SK-N-SH (cell line): Measurements from ENCODE around the gene OXT. TPM values are rescaled to one million over a fixed set of nuclear protein-coding genes. Genes with fewer than 3 reads are reported as not detected.
"Not testable (repeated sequence)": the region's sequence is repeated elsewhere in the genome, so short reads cannot be mapped to it uniquely, and the experiment has no call there.

ENCODE experiments used
- CTCF ChIA-PET: fragments of 300-600, 350-600 bp; formaldehyde crosslinking; extraction: SDS; loops from one replicate; lab custom pipeline; 2021; lab: Yijun Ruan, JAX
- POLR2A ChIA-PET: fragments of 350-600 bp; sonication (Branson Sonifier 250); formaldehyde crosslinking; extraction: SDS; loops from one replicate; lab custom pipeline; 2020; ENCODE audit warnings: antibody characterized with exemption, inconsistent platforms; lab: Yijun Ruan, JAX
- DNase-seq: peaks from one replicate; pipeline ENCODE4 v3.0.0; 2012
- H2AFZ ChIP-seq: fragments of 200-600 bp; sonication (generic); 2 replicates; pipeline ENCODE4 v1.8.1; 2016; ENCODE audit warnings: antibody characterized with exemption, mild to moderate bottlenecking, low read depth
- H3F3A ChIP-seq: fragments of 200-600 bp; sonication (generic); replicated peaks from 2 replicates; pipeline ENCODE3; 2016; ENCODE audit warnings: antibody characterized with exemption, mild to moderate bottlenecking; ENCODE audit not compliant: insufficient read depth
- H3K27ac ChIP-seq, 2 experiments: fragments of 200-500 bp in 1 of 2; fragments of 200-600 bp in 1 of 2; sonication (Bioruptor generic) in 1 of 2; sonication (generic), shearing (Covaris generic) in 1 of 2; 2 replicates each; pipeline versions ENCODE4 v1.5.1 to v1.6.1; 2014 to 2016; ENCODE audit warnings: low read depth in 2 of 2, inconsistent platforms in 1 of 2, low read length in 1 of 2, mild to moderate bottlenecking in 1 of 2, mixed read lengths in 1 of 2
- H3K27me3 ChIP-seq: fragments of 200-600 bp; sonication (generic), shearing (Covaris generic); 2 replicates; pipeline ENCODE4 v1.6.1; 2016; ENCODE audit warnings: mixed run types; ENCODE audit not compliant: insufficient read depth
- H3K36me3 ChIP-seq, 2 experiments: fragments of 200-500 bp in 1 of 2; fragments of 200-600 bp in 1 of 2; sonication (Bioruptor generic) in 1 of 2; sonication (generic) in 1 of 2; replicated peaks in 1 of 2; 2 replicates each; pipeline versions ENCODE3 to v1.5.1; 2014 to 2016; ENCODE audit warnings: low read length in 1 of 2, mild to moderate bottlenecking in 1 of 2; ENCODE audit not compliant: insufficient read depth in 2 of 2, control insufficient read depth in 1 of 2
- H3K4me1 ChIP-seq, 2 experiments: fragments of 200-500 bp in 1 of 2; fragments of 200-600 bp in 1 of 2; sonication (Bioruptor generic) in 1 of 2; sonication (generic), shearing (Covaris generic) in 1 of 2; 2 replicates each; pipeline versions ENCODE4 v1.5.1 to v1.6.1; 2014 to 2016; ENCODE audit warnings: low read depth in 1 of 2, low read length in 1 of 2, mixed run types in 1 of 2; ENCODE audit not compliant: insufficient read depth in 2 of 2, control insufficient read depth in 1 of 2
- H3K4me2 ChIP-seq: fragments of 200-600 bp; sonication (generic), shearing (Covaris generic); 2 replicates; pipeline ENCODE4 v1.6.1; 2017; ENCODE audit warnings: mixed run types
- H3K4me3 ChIP-seq, 2 experiments: fragments of 200-500 bp in 1 of 2; fragments of 200-600 bp in 1 of 2; sonication (Bioruptor generic) in 1 of 2; sonication (generic), shearing (Covaris generic) in 1 of 2; 2 replicates each; pipeline versions ENCODE4 v1.5.1 to v1.8.1; 2014 to 2016; ENCODE audit warnings: low read depth in 2 of 2, inconsistent platforms in 1 of 2, low read length in 1 of 2, mild to moderate bottlenecking in 1 of 2, mixed read lengths in 1 of 2, moderate library complexity in 1 of 2
- H3K79me2 ChIP-seq: fragments of 200-600 bp; sonication (generic); 2 replicates; pipeline ENCODE4 v1.8.1; 2017; ENCODE audit warnings: mild to moderate bottlenecking; ENCODE audit not compliant: insufficient read depth
- H3K9ac ChIP-seq: fragments of 200-600 bp; sonication (generic); 2 replicates; pipeline ENCODE4 v1.6.1; 2017; ENCODE audit warnings: mixed run types
- H3K9me2 ChIP-seq: fragments of 200-600 bp; sonication (generic); 2 replicates; pipeline ENCODE4 v1.6.1; 2017; ENCODE audit warnings: mixed run types
- H3K9me3 ChIP-seq: fragments of 200-600 bp; sonication (generic); 2 replicates; pipeline ENCODE4 v1.6.1; 2017; ENCODE audit warnings: mixed run types, mild to moderate bottlenecking, moderate library complexity
- H4K20me1 ChIP-seq: fragments of 200-600 bp; sonication (generic); 2 replicates; pipeline ENCODE4 v1.6.1; 2017; ENCODE audit warnings: mild to moderate bottlenecking, mixed run types; ENCODE audit not compliant: insufficient read depth
- CHD2 ChIP-seq: fragments of 150-350 bp; IDR thresholded peaks from 2 replicates; pipeline ENCODE4 v1.6.1; 2018; ENCODE audit warnings: low read length; ENCODE audit not compliant: partially characterized antibody
- ELF1 ChIP-seq: IDR thresholded peaks from 2 replicates; pipeline ENCODE4 v1.4.0; 2012
- EP300 ChIP-seq, 2 experiments: IDR thresholded peaks; 2 replicates each; pipeline versions ENCODE4 v1.4.0 to v1.6.1; 2012; ENCODE audit warnings: borderline replicate concordance in 1 of 2, low read depth in 1 of 2, low read length in 1 of 2
- EZH2phosphoT487 ChIP-seq: fragments of 200-600 bp; sonication (generic); IDR thresholded peaks from 2 replicates; pipeline ENCODE4 v1.6.1; 2017; ENCODE audit warnings: low read depth, mixed run types, mild to moderate bottlenecking, antibody characterized with exemption, moderate library complexity, borderline replicate concordance
- FOXJ3 ChIP-seq: sonication (generic); formaldehyde crosslinking; IDR thresholded peaks from 2 replicates; pipeline ENCODE4 v1.5.1; 2020; ENCODE audit warnings: mild to moderate bottlenecking, missing genetic modification reagents
- FOXM1 ChIP-seq: IDR thresholded peaks from 2 replicates; pipeline ENCODE4 v1.4.0; 2012; ENCODE audit warnings: low read depth, mild to moderate bottlenecking
- GABPA ChIP-seq: IDR thresholded peaks from 2 replicates; pipeline ENCODE4 v1.4.0; 2012; ENCODE audit warnings: low read depth, mild to moderate bottlenecking
- GATA2 ChIP-seq: sonication (generic); formaldehyde crosslinking; IDR thresholded peaks from 2 replicates; pipeline ENCODE4 v1.5.0; 2020; ENCODE audit warnings: mild to moderate bottlenecking, missing genetic modification reagents
- MEF2A ChIP-seq: IDR thresholded peaks from 2 replicates; pipeline ENCODE4 v1.4.0; 2012; ENCODE audit warnings: low read depth, borderline replicate concordance
- NRF1 ChIP-seq: IDR thresholded peaks from 2 replicates; pipeline ENCODE4 v1.6.1; 2012; ENCODE audit warnings: low read depth, mild to moderate bottlenecking, low read length
- POLR2AphosphoS5 ChIP-seq: IDR thresholded peaks from 2 replicates; pipeline ENCODE4 v1.6.1; 2012; ENCODE audit warnings: low read depth, low read length
- RAD21 ChIP-seq: IDR thresholded peaks from 2 replicates; pipeline ENCODE4 v1.6.1; 2012; ENCODE audit warnings: mild to moderate bottlenecking, low read length
- RCOR1 ChIP-seq: fragments of 150-350 bp; IDR thresholded peaks from 2 replicates; pipeline ENCODE4 v1.6.1; 2017; ENCODE audit warnings: antibody characterized with exemption, low read length
- RFX5 ChIP-seq: IDR thresholded peaks from 2 replicates; pipeline ENCODE4 v1.6.1; 2012; ENCODE audit warnings: mild to moderate bottlenecking, improper control_type of control experiment, low read length
- SIN3A ChIP-seq: IDR thresholded peaks from 2 replicates; pipeline ENCODE4 v1.6.1; 2012; ENCODE audit warnings: low read depth, mild to moderate bottlenecking, low read length, moderate library complexity, borderline replicate concordance
- TAF1 ChIP-seq: IDR thresholded peaks from 2 replicates; pipeline ENCODE4 v1.6.1; 2012; ENCODE audit warnings: low read depth, mild to moderate bottlenecking, low read length, moderate library complexity, borderline replicate concordance
- TCF12 ChIP-seq: IDR thresholded peaks from 2 replicates; pipeline ENCODE4 v1.4.0; 2012
- WGBS: methylation state at CpG from one replicate; pipeline ENCODE4 v1.1.6; 2017; ENCODE audit warnings: low lambda C conversion rate; 5-methylcytosine and 5-hydroxymethylcytosine counted together
- polyA plus RNA-seq, 3 experiments: library from polyadenylated mRNA; depleted of rRNA; stranded (reverse); fragments of >200 nt; gene quantifications; 2 replicates each; pipeline ENCODE4 v1.2.3, GENCODE V29; 2012
- TF ChIP-seq, protein P1 (sequence below): IDR thresholded peaks from 2 replicates; pipeline ENCODE4 v1.6.1; 2012; ENCODE audit warnings: mild to moderate bottlenecking, low read depth, low read length, moderate library complexity

OXT gene
- polyA plus RNA-seq, 1 of the 3 experiments (the other 2 are of a cell fraction): not detected

DNA sequence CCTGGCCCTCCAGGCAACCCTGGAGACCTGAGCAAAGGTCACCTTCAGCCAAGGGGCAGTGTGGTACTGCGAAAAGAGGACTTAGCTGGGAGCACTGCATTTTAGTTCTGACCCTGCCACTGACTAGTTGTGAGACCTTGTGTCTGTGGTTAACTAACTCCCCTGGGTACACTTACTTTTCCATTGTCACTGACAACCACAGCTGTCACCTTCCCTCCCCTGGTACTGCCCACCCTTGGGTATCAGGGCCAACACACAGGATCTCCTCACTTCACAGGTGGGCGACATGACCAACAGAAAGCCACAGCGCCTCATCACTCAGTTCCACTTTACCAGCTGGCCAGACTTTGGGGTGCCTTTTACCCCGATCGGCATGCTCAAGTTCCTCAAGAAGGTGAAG lies 49.6 kb upstream of the OXT start:
- CTCF ChIA-PET: interaction anchor here (1.1 kb wide), 1 partner anchor 21 kb away, joined by 3 read pairs; no protein-coding TSS in a partner anchor

DNA sequence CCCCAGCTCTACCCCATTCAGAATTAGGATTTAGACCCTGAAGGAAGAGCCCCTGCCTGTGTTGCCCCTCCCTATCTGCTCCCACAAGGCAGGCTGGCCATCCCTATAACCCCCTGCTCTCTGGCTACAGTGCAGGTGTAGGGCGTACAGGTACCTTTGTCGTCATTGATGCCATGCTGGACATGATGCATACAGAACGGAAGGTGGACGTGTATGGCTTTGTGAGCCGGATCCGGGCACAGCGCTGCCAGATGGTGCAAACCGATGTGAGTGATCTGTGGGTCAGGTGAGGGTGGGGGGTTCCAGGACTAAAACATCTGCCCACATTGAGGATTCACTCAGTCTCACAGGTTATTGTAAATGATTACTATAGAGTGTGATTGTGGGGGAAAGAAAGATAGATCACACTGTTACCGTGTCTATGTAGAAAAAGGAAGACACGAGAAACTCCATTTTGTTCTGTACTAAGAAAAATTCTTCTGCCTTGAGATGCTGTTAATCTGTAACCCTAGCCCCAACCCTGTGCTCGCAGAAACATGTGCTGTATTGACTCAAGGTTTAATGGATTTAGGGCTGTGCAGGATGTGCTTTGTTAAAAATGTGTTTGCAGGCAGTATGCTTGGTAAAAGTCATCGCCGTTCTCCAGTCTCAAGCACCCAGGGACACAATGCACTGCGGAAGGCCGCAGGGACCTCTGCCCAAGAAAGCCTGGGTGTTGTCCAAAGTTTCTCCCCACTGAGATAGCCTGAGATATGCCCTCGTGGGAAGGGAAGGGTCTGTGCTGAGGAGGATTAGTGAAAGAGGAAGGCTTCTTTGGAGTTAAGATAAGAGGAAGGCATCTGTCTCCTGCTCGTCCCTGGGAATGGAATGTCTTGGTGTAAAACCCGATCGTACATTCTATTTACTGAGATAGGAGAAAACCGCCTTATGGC lies 48.6 kb upstream of the OXT start:
- H3K27me3 ChIP-seq, H3K9me3 ChIP-seq, H3K9me2 ChIP-seq, H3K27ac ChIP-seq, H3K79me2 ChIP-seq, H3K9ac ChIP-seq, H4K20me1 ChIP-seq, CTCF ChIA-PET, H3K4me2 ChIP-seq, H3F3A ChIP-seq, DNase-seq, POLR2A ChIA-PET, H2AFZ ChIP-seq, H3K4me1 ChIP-seq, H3K4me3 ChIP-seq: not testable (repeated sequence)
- peaks cover 7 to 55% of the 10 kb centered on the region in 2 experiments for H3K36me3 ChIP-seq
- WGBS: 93% methylated on average over 20 of the region's 20 CpGs

More for the DNA sequence above, 49.6 kb upstream of the OXT start:
- WGBS: 100% methylated on average over 5 of the region's 5 CpGs
- Histone ChIP-seq H2AFZ (no peak overlapping the region), H3K4me1 (no peaks in the 10 kb centered on the region), H3K79me2 (no peaks in the 10 kb centered on the region), H3F3A (no peaks in the 10 kb centered on the region), H3K9me2 (no peaks in the 10 kb centered on the region), H3K4me2 (no peak overlapping the region), H3K36me3 (peaks cover 18 to 54% of the 10 kb centered on the region in 2 experiments), H3K4me3 (no peak overlapping the region), H4K20me1 (no peaks in the 10 kb centered on the region), H3K9ac (no peak overlapping the region), H3K9me3 (no peaks in the 10 kb centered on the region), H3K27ac (no peak overlapping the region), H3K27me3 (no peaks in the 10 kb centered on the region)
- TF ChIP-seq RCOR1 (no peak), RFX5 (no peak), TAF1 (no peak), GATA2 (no peak), MEF2A (no peak), EP300 (IDR thresholded peaks at IDR 0.05; ENCODE audit: borderline replicate concordance in 1 of 2, low read depth in 1 of 2, low read length in 1 of 2) (no peak), TCF12 (no peak)
- POLR2A ChIA-PET: no interaction called here
- DNase-seq: no peak

DNA sequence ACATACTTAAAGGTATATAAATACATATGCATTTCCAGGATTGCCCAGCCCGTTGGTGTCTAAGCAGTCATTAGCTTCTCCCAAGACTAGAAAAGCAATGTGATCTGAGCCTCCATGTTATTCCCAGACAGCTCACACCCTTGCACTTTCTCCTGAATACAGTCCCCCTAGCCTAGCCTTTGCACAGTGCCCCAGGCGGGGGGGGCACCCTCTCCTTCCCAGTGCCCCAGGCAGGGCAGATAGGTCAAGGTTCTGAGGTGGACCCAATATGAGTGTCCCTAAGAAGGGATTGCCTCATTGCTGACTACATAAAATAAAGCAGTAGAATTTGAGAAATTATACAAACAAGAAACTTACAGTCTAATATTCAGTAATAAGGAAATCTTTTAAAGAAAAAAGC lies 43.4 kb upstream of the OXT start:
- POLR2A ChIA-PET: no interaction called here
- peaks cover 9 to 43% of the 10 kb centered on the region in 2 experiments for H3K36me3 ChIP-seq

More for the DNA sequence above, 43.4 kb upstream of the OXT start:
- H3K4me2 ChIP-seq: no peak overlapping the region
- CTCF ChIA-PET: no interaction called here
- no peaks in the 10 kb centered on the region for H3K4me1 ChIP-seq
- no peak overlapping the region for H3K4me3 ChIP-seq
- WGBS: 92% methylated on average over 2 of the region's 2 CpGs
- DNase-seq: no peak
- no peaks in the 10 kb centered on the region for H3K79me2 ChIP-seq
- TF ChIP-seq, protein P1, sequence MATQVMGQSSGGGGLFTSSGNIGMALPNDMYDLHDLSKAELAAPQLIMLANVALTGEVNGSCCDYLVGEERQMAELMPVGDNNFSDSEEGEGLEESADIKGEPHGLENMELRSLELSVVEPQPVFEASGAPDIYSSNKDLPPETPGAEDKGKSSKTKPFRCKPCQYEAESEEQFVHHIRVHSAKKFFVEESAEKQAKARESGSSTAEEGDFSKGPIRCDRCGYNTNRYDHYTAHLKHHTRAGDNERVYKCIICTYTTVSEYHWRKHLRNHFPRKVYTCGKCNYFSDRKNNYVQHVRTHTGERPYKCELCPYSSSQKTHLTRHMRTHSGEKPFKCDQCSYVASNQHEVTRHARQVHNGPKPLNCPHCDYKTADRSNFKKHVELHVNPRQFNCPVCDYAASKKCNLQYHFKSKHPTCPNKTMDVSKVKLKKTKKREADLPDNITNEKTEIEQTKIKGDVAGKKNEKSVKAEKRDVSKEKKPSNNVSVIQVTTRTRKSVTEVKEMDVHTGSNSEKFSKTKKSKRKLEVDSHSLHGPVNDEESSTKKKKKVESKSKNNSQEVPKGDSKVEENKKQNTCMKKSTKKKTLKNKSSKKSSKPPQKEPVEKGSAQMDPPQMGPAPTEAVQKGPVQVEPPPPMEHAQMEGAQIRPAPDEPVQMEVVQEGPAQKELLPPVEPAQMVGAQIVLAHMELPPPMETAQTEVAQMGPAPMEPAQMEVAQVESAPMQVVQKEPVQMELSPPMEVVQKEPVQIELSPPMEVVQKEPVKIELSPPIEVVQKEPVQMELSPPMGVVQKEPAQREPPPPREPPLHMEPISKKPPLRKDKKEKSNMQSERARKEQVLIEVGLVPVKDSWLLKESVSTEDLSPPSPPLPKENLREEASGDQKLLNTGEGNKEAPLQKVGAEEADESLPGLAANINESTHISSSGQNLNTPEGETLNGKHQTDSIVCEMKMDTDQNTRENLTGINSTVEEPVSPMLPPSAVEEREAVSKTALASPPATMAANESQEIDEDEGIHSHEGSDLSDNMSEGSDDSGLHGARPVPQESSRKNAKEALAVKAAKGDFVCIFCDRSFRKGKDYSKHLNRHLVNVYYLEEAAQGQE: no peak
- TF ChIP-seq EZH2phosphoT487: no peak
- no peak for TF ChIP-seq FOXJ3 (CRISPR knock-in tag)
- no peak for TF ChIP-seq CHD2
- TF ChIP-seq POLR2AphosphoS5: no peak
- TF ChIP-seq GABPA: no peak
- TF ChIP-seq FOXM1: no peak
- no peak for TF ChIP-seq MEF2A
- no peak for TF ChIP-seq SIN3A
- no peak for TF ChIP-seq ELF1
- no peak for TF ChIP-seq RAD21
- TF ChIP-seq RCOR1: no peak
- no peak for TF ChIP-seq NRF1
- H3K9me3 ChIP-seq: no peaks in the 10 kb centered on the region
- no peaks in the 10 kb centered on the region for H3F3A ChIP-seq
- H3K27ac ChIP-seq: no peak overlapping the region
- H2AFZ ChIP-seq: no peak overlapping the region
- H3K9ac ChIP-seq: no peak overlapping the region
- no peaks in the 10 kb centered on the region for H4K20me1 ChIP-seq
- H3K27me3 ChIP-seq: no peaks in the 10 kb centered on the region
- no peaks in the 10 kb centered on the region for H3K9me2 ChIP-seq
